Right cardiac atrium (tissue), 5 donors: ENCODE data around the gene BCAT1. TPM values are rescaled to one million over a fixed set of nuclear protein-coding genes. Genes with fewer than 3 reads are reported as not detected.
"Not testable (repeated sequence)": the region's sequence is repeated elsewhere in the genome, so short reads cannot be mapped to it uniquely, and the experiment has no call there.

Experiments used
- ATAC-seq, 2 donors: fragments of 200-7000 bp; cut with Tn5 transposase; one replicate each; pipeline versions ENCODE4 v1.8.0 to v1.9.1; 2020; ENCODE audit warnings: moderate library complexity in 2 of 2, mild to moderate bottlenecking in 1 of 2
- DNase-seq, 3 donors: peaks; one replicate each; pipeline ENCODE4 v3.0.0-alpha.2; 2020
- H3K27ac ChIP-seq: one replicate; pipeline ENCODE4 v1.5.1; 2013; ENCODE audit warnings: mild to moderate bottlenecking, low read length, control low read depth, moderate library complexity
- H3K27me3 ChIP-seq: one replicate; pipeline ENCODE4 v1.6.1; 2013; ENCODE audit not compliant: control insufficient read depth, insufficient read depth
- H3K4me1 ChIP-seq: one replicate; pipeline ENCODE4 v1.6.1; 2013; ENCODE audit warnings: low read length; ENCODE audit not compliant: control insufficient read depth, insufficient read depth
- H3K4me3 ChIP-seq: one replicate; pipeline ENCODE4 v1.5.1; 2013; ENCODE audit warnings: low read length, control low read depth
- H3K9me3 ChIP-seq: one replicate; pipeline ENCODE4 v1.6.1; 2013; ENCODE audit warnings: low read length; ENCODE audit not compliant: control insufficient read depth
- WGBS: extraction: QIAGEN DNeasy Blood & Tissue Kit; methylation state at CpG from one replicate; pipeline ENCODE4 v1.1.7; 2013; 5-methylcytosine and 5-hydroxymethylcytosine counted together
- intact Hi-C, 4 donors: fragments of 100-400 bp; cut with DNase I; formaldehyde crosslinking; loops; one replicate each; pipeline versions ENCODE4 v1.11.0 to v1.14.0; 2022 to 2023
- polyA plus RNA-seq: library from polyadenylated mRNA; stranded (reverse); fragments of 200-250 nt; gene quantifications from one replicate; pipeline ENCODE4 v1.2.3, GENCODE V29; 2013
- total RNA-seq, 4 donors: library from RNA; stranded (reverse); fragmentation: NEBNext Ultra II Directional; extraction: Animal tissue kit (Norgen Biotek cat#: 25700); gene quantifications; one replicate each; pipeline ENCODE4 v1.2.1, GENCODE V29; 2021
- donor health status: healthy with polysubstance abuse.
- donor health status: DM: no; HTN: yes; CAD: no.
- donor health status: DM: no; HTN: no; CAD: no.
- donor health status: DM: no; HTN: yes; CAD: no; lungs with severe emphysema.
- donor health status: DM: yes; HTN: yes; CAD: no.

The BCAT1 gene
- total and polyA plus RNA-seq, 5 donors: 0.86 to 9.0 (median 5.7) TPM

DNA sequence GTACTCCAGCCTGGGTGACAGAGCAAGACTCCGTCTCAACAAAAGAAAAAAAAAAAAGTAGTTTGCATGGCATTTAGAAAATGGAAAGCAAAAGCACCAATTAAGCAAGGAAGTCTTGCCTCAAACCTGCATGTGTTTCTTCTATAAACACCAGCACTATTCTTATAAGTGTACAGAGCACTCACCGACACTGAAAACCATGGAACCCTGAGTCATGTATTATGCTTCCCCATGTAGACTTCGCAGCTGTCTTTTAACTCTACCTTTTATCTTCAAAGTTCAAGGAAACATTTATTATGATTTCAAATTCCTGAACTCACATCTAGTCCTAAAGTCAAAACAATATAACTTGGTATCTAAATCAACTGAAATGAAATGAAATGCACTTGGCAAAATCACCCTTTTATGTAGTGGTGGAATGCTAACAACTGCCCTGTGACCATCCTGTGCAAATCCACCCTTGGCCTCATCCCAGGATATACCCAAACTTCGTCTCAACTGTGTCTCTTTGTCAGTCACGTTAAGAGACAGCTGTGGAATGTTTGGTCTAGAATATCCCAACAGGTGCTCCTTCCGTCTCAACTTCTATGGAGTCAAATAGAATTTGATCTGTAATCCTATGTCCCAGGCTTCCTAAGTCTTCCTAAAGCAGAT is 4.8 kb downstream of the BCAT1 start:
- intact Hi-C loops: no loop called here
- WGBS: 85% methylated on average over 6 of the region's 6 CpGs
- DNase-seq: no peak
- no peaks in the 10 kb centered on the region for H3K4me1 ChIP-seq
- ATAC-seq: no peak
- no peak overlapping the region for H3K4me3 ChIP-seq
- no peaks in the 10 kb centered on the region for H3K27me3 ChIP-seq
- no peak overlapping the region for H3K27ac ChIP-seq
- H3K9me3 ChIP-seq: no peaks in the 10 kb centered on the region

DNA sequence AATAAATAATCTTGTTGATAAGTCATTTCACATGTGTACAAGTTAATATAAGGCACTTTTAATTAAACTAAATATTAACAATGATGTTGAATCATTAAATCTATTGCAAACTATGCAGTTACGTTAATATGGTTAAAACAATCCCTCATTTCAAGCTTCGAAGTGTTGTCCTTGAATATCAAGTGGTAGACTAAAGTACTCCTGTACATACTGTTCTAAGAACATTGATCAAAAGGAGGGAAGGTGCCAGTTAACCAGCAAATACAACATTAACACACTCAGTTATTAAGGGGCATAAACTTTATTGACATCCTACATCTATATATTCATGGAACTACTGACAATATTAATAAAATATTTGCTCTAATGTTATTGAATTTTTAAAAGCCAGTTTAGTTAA is 8.7 kb downstream of the BCAT1 start:
- H3K27ac ChIP-seq: no peak overlapping the region

DNA sequence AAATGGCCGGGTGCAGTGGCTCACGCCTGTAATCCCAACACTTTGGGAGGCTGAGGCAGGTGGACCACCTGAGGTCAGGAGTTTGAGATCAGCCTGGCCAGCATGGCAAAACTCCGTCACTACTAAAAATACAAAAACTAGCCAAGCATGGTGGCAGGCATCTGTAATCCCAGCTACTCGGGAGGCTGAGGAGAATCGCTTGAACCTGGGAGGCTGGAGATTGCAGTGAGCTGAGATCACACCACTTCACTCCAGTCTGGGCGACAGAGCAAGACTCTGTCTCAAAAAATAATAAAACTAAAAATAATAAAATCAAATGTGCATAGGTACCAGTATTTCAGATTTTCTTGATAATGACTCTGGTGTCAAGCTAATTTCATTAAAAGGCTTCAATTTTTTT is 9.3 kb downstream of the BCAT1 start:
- H3K9me3 ChIP-seq, intact Hi-C loops, ATAC-seq: not testable (repeated sequence)

More for the DNA sequence above, 8.7 kb downstream of the BCAT1 start:
- intact Hi-C loops: no loop called here
- H3K27me3 ChIP-seq: no peaks in the 10 kb centered on the region
- H3K4me1 ChIP-seq: no peaks in the 10 kb centered on the region
- ATAC-seq: no peak
- no peaks in the 10 kb centered on the region for H3K9me3 ChIP-seq
- no peak for DNase-seq
- WGBS: 87% methylated on average over 2 of the region's 2 CpGs
- H3K4me3 ChIP-seq: no peak overlapping the region

DNA sequence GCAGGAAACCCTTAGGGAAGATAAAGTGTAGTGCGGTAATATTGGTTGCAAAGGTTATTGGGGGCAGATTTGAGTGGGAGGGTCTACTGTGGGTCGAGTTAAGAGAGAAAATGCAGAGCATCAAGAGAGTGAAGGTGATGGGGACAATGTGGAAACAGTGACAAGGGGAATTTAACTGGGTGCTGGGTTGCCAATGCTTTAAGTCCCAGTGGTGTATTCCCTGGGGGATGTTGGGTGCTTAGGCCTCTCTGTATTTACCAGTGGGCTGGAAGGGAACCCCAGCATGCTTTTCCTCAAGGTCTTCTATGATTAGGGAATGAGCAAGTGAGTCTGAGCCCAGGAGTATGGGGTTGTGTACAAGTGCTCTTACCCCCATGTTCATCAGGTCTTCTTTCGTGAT is 10.6 kb downstream of the BCAT1 start:
- 57% methylated on average over 3 of the region's 3 CpGs for WGBS
- ATAC-seq: no peak
- H3K9me3 ChIP-seq: no peaks in the 10 kb centered on the region
- no peaks in the 10 kb centered on the region for H3K4me1 ChIP-seq
- no peaks in the 10 kb centered on the region for H3K27me3 ChIP-seq
- H3K27ac ChIP-seq: no peak overlapping the region
- no peak overlapping the region for H3K4me3 ChIP-seq
- intact Hi-C loops: no loop called here
- no peak for DNase-seq

More for the DNA sequence above, 9.3 kb downstream of the BCAT1 start:
- WGBS: 95% methylated on average over 6 of the region's 6 CpGs
- H3K4me1 ChIP-seq, H3K27me3 ChIP-seq, DNase-seq, H3K27ac ChIP-seq, H3K4me3 ChIP-seq: not testable (repeated sequence)

DNA sequence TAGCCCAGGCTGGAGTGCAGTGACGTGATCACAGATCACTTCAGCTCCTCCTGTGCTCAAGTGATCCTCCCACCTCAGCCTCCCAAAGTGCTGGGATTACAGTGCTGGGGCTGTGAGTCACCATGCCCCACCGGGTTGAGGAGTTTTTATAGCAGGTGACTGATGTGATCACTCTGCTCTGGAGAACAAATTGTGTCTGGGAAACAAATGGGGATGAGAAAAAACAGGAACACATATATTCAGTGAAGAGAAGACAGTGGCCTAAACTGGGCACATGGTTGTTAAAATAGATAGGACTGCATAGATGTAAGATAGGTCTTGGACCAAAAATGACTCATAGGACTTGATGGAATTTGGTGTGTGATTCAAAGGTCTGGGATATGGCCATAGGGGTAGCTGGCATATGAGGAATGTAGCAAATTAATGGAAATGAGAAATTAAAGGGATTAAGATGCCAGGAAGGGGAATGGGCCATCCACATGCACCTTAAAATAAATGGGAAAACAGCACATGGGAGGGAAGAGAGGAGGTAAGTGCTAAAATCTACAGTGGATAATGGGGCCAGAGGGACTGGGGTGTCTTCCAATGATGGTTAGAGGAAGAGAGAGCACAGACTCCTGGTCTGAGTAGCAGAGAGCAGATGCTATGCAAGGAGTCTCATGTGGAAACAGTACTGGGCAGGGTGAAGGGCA is 11.2 kb downstream of the BCAT1 start:
- no peaks in the 10 kb centered on the region for H3K27me3 ChIP-seq
- intact Hi-C loops: no loop called here
- DNase-seq: no peak
- H3K9me3 ChIP-seq: no peaks in the 10 kb centered on the region
- no peak for ATAC-seq
- WGBS: 56% methylated on average over 2 of the region's 2 CpGs
- H3K4me1 ChIP-seq: no peaks in the 10 kb centered on the region
- H3K4me3 ChIP-seq: no peak overlapping the region
- no peak overlapping the region for H3K27ac ChIP-seq

DNA sequence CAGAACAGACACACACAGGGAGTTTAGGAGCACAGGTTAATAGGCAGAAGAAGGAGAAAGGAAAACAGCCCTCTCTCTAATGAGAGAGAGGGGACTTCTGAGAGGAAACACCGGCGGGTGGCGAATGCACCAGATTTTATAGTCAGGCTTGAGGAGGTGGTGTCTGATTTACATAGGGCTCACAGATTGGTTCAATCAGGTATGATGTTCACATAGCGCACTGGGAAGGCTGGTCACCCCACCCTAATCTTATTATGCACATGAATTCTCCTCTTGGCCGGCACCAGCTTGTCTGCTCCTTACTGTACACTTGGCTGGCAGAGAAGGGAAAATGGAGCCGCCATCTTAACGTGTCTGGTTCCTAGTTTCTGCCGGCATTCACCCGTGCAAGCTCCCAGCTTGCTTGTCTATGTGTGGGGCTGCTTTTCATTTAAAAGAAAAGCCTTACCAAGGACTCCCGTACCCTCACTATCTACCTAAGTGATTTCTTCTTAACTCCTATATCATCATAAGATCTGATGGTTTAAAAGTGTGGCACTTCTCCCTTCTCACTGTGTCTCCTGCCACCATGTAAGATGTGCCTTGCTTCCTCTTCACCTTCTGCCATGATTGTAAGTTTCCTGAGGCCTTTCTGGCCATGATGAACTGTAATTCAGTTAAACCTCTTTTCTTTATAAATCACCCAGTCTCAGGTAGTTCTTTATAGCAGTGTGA is 15.1 kb downstream of the BCAT1 start:
- intact Hi-C loops: no loop called here
- Histone ChIP-seq H3K4me3 (no peak overlapping the region), H3K27ac (no peak overlapping the region), H3K9me3 (no peaks in the 10 kb centered on the region), H3K27me3 (no peaks in the 10 kb centered on the region), H3K4me1 (no peaks in the 10 kb centered on the region)
- DNase-seq (no peak), ATAC-seq (no peak)
- 88% methylated on average over 10 of the region's 10 CpGs for WGBS

DNA sequence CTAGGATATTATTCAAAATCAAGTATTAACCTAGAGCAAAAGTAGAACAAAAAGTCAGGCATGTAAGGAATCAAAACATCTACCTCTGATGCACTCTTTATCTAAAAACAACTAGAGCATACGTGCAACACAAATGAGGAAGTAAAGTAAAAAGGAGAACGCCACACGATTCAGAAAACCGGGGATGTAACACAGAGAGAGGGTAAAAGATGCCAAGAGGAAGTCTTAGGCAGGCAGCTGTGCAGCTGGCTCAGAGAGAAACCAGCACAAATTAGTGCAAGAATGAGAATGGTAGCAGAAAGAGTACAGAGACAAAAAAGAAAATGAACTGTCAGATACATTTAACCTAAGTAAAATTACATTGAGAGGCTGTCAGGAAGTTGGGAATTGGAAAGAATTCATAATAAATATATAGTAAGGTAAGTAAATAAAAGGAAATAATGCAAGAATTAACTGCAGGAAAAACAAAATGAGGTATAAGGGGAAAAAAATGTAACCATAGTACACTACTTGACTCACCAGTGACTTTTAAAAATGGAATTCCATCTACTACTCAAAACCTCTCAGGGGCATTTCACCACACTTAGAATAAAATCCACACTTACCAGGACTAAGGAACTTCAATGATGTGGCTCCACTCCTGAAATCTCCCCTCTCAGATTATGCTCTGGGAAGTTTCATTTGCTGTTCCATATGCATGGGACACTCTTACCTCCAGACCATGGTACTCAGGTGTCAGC is 17.1 kb downstream of the BCAT1 start:
- ATAC-seq (no peak), DNase-seq (no peak)
- Histone ChIP-seq H3K27me3 (no peaks in the 10 kb centered on the region), H3K27ac (no peak overlapping the region), H3K4me1 (no peaks in the 10 kb centered on the region), H3K9me3 (no peaks in the 10 kb centered on the region), H3K4me3 (no peak overlapping the region)
- intact Hi-C loops: no loop called here
- WGBS: 58% methylated on average over 4 of the region's 4 CpGs

DNA sequence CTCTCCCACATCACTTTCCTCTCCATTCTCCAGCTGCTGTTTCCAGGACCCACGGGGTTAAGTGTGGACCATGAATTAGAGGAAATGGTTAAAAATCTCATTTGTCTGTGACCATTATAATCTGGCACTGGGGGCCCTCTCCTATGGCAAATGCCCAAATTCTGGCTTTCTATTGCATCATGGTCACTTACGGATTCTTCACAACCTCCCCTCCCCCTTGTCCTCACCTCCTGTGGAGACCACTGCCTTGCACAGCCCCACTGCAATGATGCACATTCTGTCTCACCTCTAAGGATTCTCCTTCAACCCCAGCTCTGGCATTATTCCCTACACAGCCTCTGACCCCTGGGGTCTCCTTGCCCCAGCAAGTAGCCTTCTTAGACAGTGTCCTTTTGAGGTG is 18.9 kb downstream of the BCAT1 start:
- Histone ChIP-seq H3K27me3 (no peaks in the 10 kb centered on the region), H3K9me3 (no peaks in the 10 kb centered on the region), H3K4me1 (no peaks in the 10 kb centered on the region), H3K27ac (no peak overlapping the region), H3K4me3 (no peak overlapping the region)
- DNase-seq (no peak), ATAC-seq (no peak)
- 58% methylated on average over 2 of the region's 2 CpGs for WGBS
- intact Hi-C loops: no loop called here

DNA sequence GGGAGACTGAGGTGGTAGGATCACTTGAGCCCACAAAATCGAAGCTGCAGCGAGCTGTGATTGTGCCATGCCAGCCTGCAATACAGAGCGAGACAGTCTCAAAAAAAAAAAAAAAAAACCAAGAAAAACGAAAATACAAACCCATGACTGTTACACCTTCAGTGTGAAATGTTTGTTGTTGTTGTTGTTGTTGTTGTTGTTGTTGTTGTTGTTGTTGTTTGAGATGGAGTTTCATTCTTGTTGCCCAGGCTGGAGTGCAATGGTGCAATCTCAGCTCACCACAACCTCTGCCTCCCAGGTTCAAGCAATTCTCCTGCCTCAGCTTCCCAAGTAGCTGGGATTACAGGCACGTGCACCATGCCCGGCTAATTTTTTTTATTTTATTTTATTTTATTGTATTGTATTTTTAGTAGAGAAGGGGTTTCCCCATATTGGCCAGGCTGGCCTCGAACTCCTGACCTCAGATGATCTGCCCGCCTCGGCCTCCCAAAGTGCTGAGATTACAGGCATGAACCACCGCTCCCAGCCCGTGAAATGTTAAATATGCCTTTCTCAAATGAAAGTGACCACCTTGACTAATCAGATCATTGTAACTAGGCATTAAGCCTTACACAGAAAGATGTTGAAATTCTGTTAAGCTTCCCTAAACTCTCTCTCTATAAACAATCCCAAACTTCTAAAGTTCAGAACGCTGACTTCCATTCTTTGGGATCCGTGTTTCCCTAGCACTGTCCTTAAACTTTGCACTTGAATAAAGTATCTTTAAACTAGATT is 20.2 kb downstream of the BCAT1 start:
- H3K27me3 ChIP-seq, H3K27ac ChIP-seq, H3K9me3 ChIP-seq, intact Hi-C loops, DNase-seq, H3K4me1 ChIP-seq, H3K4me3 ChIP-seq, ATAC-seq: not testable (repeated sequence)
- WGBS: 87% methylated on average over 13 of the region's 13 CpGs

DNA sequence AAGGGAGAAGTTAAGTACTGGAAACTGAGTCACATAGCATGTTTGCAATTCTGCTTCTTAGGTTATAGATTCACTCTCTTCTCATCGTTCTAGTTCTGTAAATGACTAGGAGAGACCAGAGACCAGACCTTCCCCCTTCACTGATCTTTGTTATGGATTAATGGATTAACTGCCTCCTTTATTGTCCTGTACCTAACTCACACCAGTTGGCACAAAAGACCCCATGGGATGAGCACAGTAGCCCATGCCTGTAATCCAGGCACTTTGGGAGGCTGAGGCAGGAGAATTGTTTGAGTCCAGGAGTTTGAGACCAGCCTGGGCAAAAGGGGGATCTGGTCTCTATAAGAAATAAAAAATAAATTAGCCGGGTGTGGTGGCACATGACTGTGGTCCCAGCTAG is 20.8 kb downstream of the BCAT1 start:
- H3K9me3 ChIP-seq: no peaks in the 10 kb centered on the region
- intact Hi-C loops: no loop called here
- H3K4me1 ChIP-seq: no peaks in the 10 kb centered on the region
- H3K27me3 ChIP-seq: no peaks in the 10 kb centered on the region
- H3K4me3 ChIP-seq: no peak overlapping the region
- no peak for DNase-seq
- ATAC-seq: no peak
- 88% methylated on average over 2 of the region's 2 CpGs for WGBS
- H3K27ac ChIP-seq: no peak overlapping the region
